NCI-H774 (cell line): ENCODE data around the gene COP1.
"Not testable (repeated sequence)": the region's sequence is repeated elsewhere in the genome, so short reads cannot be mapped to it uniquely, and the experiment has no call there.

Source experiments
- DNase-seq: peaks from one replicate; lab custom pipeline; 2025; lab: John Stamatoyannopoulos, UW

Gene COP1

DNA sequence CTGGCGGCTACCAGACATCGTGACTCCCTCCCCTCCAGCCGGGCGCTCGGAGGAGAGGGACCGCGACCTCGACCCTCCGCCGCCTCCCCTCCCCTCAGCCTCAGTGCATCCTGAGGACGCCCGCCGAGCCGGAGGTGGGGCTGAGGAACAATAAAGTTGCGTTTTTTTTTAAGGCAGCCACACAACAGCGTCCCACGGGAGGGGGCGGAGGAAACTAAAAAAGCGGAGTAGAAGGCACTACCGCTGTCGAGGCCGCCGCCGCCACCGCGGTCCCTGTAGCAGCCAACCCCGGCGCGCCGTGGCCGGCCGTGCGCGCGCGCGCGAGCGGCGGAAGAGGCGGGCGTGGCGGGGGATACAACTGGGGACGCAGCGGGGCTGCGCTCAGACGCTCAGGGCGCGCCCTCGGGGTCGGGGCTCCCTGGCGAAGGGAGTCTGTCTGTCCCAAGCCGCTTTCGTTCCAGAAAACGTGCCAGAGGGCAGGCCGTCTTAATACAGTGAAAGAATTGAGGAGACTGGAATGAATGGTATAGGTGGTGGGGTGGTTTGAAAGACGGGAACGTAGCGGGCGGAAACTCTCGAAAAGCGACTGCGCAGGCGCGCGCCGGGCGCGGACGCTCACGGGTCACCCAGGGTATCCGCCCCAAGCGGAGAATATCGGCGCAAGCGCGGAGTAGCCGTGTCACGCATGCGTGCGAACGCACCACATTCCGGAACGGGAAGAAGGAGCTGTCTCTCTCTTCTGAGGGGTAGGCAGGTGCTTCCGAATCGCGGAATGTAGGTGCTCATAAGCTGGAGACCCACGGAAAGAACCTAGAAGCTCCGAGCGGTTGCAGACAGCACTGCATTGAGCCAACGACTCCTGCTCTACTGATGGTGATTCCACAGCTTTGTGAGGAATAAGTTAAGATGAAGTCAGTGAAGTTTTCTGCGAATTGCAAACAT, at the start of gene COP1:
COP1 (minus strand) TSS at position 326 of the 942 bp plus-strand sequence; CDS start at position 18, 308 bp downstream.
- DNase-seq: peak; percentile 97

DNA sequence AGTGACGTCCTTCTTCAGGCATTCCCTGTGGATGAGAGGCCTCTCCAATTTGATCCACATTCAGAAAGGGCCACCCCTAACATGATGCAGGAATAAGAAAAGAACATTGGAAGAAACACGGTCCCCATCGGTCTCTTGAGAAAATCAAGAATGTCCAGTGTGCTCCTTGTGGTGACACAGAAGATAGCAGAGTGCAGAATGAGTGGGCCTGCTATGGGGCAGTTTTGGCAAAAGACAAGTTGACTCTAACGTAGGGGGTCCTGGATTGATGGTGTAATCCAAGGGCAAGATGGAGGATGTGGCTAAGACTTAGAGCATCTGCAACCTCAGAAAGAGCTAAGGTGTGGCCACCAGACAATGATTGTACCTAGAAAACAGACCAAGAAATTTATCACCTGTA, 45.1 kb upstream of the COP1 start:
- DNase-seq: no peak

DNA sequence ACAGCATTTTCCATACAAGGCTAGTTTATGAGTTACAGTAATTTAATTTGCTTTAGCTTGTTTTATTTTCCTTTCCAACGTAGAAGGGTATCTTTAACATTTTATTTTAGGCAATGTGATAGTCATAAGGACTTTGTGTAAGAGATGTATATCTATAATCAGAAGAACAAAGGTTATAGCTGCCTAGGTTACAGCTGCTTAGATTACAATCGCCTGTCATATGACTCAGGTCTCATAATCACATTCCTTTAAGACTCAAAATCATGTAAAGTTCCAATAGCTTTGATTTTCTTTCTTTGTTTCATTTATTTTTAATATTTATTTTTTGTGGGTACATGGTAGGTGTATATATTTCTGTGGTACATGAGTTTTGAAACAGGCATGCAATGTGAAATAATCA, 37.8 kb upstream of the COP1 start:
- no peak for DNase-seq

DNA sequence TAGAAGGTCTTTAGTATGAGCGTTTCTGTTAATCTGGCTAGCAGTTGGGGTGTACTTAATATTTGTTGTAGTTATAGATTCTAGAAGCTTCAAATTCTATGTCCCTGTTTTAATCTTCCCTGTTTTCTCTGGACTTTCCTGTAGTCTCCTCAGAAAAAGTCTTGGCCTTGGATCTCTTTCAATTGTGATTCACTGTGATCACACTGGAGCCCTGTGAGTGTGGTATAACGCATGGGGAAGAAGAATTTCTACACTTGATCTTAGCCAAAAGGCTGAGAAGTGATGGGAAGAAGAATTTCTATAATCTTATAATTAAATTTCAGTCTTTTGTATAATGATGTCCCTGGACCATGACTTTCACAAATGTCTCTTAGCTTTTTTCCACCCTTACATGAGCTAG, 36.7 kb upstream of the COP1 start:
- DNase-seq: no peak

DNA sequence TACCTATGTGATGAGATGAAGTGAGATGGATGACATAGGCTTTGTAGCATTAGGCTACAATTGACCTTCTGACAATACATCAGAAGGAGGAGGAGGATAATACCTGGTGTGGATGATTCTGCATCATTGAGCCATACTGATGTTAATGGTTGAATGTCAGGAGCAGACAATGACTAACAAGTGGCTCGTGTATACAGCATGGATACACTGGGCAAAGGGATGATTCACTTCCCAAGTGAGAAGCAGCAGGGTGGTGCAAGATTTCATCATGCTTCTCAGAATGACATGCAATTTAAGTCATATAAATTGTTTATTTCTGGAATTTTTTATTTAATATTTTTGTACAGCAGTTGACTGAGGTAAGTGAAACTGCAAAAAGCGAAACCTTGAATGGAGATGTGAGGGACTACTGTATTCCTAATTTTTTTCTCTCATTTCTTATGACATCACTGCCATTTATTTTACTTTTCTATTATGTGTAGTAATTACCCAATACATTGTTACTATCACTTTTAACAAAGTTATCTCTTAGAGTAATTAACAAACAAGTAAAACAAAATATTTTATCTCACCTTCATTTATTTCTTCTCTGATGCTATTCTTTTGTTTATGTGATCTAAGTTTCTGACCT, 34.4 kb upstream of the COP1 start:
- DNase-seq: no peak

DNA sequence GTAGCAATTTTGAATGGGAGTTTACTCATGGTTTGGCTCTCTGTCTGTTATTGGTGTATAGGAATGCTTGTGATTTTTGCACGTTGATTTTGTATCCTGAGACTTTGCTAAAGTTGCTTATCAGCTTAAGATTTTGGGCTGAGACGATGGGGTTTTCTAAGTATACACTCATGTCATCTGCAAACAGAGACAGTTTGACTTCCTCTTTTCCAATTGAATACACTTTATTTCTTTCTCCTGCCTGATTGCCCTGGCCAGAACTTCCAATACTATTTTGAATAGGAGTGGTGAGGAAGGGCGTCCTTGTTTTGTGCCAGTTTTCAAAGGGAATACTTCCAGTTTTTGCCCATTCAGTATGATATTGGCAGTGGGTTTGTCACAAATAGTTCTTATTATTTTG, 26.6 kb upstream of the COP1 start:
- DNase-seq: not testable (repeated sequence)

DNA sequence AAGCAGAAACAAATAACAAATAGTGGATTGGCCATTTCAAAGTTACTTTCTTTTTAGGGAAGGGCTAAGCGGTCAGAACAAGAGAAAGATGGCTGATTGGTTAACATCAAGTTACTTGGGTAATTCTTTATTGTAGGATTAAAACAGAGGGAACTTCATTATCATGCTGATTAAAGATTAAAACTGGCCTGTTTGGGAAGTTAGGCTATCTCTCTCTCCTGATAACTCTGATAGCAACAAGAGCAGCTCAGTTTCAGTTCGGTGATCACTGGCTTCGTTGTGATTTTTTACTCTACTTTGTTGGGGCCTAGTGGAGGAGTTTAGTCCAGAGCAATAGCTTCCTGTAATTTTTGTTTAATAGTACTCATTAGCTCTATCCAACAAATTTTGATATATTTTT, 20.5 kb upstream of the COP1 start:
- no peak for DNase-seq

DNA sequence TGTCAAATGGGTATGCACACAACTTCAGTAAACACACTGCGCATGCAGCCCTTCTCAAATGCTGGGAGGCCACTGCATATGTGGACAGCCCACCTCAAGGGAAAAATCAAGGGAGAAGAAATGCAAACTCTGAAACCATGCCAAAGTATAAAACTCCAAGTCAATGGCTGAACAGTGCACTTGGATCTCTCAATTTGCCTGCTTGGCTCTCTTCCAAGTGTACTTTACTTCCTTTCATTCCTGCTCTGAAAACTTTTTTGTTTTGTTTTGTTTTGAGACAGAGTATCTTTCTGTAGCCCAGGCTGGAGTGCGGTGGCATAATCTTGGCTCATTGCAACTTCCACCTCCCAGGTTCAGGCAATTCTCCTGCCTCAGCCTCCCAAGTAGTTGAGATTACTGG, 18.8 kb upstream of the COP1 start:
- DNase-seq: no peak

DNA sequence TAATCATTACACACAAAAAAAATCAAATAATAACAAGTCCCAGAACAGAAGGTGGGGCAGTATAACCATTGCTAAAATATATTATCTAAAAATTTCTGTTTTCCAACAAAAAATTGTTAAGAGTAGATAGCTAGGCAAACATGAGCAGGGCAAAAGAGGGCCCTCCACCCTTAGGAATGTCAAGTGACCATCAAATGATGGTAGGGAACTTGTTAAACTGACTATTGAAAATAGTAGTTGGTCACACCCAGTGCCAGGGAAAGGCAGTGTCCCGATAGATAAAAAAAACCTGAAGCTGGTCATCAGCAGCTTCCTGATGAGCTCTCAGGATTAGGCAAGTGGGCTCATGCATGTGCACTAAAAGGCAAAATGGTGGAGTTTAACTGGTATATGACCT, 18.4 kb upstream of the COP1 start:
- no peak for DNase-seq

DNA sequence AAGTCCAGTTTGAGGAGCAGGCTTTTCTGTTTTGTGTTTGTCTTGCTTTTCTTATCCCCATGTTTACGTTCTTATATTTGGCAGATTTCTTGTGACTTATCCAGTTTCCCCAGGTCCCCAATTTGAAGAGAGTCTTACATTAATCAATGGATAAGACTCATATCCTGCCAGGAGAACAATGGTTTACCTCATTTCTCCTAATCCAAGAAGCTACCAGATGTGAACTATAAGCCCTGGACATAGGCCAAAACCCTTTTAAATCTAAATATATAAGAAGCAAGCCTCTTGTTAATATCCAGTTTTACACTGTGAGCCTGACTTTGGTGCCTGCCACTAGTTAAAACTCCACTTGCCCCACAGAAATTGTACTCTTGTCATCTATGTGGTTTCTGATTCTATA, 15.1 kb upstream of the COP1 start:
- no peak for DNase-seq

DNA sequence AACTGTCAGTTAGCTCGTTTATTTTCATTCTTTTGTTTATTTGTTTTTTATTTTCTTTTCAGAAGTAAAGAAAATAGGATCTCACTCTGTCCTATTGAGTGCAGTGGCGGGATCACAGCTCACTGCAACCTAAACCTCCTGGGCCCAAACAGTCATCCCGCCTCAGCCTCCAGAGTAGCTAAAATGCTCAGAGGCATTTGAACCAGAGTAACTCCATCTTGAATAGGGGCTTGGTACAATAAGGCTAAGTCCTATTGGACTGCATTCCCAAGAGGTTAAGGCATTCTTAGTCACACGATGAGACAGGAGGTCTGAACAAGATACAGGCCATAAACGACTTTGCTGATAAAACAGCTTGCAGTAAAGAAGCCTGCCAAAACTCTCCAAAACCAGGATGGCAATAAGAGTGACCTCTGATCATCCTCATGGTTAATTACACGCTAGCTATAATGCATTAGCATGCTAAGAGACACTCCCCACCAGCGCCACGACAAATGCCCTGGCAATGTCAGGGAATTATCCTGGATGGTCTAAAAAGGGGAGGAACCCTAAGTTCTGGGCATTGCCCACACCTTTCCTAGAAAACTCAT, 13.1 kb upstream of the COP1 start:
- DNase-seq: no peak

DNA sequence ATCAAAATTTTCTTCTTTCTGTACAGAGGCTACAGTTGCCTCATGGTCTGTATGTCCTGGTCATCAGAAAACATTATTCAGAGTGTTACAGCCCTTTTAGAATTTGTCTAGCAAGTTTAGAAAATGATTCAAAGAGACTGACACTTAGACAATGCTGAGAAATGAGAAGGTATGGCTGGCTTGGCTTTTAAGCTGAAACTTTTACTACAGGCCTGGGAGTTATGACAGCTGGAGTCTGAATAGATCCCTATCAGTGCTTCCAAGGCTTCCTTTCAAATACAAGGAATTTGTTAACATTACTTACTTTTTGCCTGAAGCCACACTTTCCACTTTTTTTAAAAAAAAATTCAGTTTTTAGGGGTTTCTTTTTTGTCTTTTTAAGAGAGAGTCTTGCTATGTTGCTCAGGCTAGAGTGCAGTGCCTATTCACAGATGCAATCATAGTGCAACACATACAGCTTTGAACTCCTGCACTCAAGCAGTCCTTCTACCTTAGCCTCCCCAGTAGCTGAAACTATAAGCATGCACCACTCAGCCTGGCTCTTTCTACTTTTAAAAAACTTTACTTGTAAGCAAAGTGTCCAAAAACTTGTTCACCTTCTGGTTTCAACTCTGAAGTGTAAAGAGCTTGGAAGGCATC, 10.5 kb upstream of the COP1 start:
- no peak for DNase-seq

DNA sequence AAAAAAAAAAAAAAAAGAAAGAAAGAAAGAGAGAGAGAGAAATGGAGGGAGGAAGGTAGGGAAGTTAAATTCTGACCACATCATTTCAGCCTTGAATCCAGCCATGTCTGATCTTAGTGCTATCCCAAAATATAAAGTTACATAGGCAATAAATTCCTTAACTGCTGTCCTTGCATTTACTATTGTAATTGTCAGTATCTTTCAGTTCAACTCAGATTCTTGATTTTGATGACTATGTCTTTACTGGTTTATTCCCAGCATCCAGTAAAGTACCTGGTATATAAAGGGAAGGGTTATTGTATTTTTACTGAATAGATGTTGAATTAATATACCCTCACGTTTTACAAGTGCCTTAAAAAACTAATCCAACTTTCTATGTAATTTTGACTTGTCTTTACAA, 8.9 kb upstream of the COP1 start:
- DNase-seq: no peak

DNA sequence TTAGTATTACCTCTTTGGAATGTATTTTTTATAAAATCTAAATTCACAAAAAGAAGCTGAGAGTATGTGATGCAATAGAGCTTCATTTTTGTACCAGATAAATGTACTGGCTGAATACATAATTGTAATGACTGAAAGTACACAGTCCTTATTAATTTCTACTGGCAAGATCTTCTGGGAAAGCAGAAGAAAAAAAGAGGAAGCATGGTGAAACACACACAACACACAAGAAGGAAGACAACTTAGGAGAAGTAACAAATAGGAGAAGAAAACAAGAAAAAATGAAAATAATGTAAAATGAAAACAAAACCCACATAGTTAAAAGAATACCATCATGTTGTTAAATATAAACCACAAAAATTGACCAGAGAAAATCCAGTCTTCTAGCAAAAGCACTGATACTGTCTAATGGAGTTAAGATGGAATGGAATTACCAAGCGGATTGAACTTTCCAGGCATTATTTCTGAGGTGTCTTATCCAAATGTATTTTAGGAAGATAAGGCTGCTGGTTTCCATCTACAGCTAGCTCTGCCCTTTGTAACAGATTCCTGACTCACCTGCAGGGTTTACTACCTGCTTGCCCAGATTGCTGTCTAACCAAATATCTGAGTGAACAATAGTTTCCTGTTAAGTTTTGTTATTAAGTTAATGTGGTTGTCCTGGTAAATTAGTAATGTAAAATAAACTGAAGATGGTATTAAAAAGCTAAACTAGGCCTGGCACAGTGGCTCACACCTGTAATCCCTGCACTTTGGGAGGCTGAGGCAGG, 4.5 kb upstream of the COP1 start:
- no peak for DNase-seq

DNA sequence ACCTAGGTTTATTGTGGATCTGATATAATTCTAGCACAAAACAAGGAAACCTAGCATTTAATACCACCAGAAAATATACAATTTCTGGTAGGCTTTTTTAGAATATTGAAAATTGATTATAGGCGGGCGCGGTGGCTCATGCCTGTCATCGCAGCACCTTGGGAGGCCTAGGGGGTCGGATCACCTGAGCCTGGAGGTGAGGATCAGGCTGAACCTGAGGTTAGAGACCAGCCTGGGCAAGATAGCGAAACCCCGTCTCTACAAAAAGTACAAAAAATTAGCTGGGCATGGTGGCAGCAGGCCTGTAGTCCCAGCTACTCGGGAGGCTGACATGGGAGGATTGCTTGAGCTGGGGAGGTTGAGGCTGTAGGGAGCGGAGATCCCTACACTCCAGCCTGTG, 948 bp upstream of the COP1 start:
- no peak for DNase-seq

DNA sequence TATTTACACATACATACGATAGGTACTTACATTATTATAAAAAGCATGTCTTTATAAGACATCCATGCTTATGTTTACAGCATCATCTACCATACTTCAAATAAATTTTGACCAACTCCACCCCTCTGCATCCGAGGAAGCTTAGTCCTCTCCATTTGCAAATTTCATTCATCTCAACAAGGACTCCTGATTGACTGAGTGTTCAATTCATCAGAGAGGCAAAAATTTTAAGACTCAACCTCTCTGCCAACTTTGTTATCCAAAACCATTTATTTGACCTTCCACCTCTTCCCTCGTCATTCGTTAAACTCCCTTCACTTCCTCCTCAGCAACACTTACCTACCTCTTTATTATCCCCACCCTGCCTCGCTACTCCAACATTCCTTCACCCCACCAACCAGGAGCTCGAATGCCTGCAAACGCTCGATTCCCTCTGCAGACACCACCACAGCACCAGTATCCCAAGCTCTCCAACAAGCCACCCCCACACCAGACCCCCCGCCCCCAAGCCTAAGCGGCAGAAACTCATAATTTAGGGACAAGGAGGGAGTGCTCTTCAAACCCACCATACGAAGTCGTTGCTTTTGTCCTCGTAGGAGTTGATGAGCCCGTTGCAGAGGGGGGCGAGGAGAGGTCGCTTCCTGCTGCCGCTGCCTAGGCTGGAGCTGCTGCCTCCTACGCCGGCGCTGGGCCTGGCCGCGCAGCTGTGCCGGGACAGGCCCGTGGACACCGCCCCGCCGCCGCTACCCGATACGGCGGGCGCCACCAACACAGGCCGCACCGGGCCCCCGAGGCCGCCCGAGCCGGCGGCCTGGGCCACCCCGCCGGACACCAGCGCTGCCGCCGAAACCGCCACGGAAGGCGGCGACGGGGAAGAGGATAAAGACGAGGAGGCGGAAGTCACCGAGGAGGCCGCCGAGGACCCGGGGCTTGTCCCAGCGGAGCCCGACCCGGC, 803 bp downstream of the COP1 start:
- DNase-seq: peak; percentile 15

DNA sequence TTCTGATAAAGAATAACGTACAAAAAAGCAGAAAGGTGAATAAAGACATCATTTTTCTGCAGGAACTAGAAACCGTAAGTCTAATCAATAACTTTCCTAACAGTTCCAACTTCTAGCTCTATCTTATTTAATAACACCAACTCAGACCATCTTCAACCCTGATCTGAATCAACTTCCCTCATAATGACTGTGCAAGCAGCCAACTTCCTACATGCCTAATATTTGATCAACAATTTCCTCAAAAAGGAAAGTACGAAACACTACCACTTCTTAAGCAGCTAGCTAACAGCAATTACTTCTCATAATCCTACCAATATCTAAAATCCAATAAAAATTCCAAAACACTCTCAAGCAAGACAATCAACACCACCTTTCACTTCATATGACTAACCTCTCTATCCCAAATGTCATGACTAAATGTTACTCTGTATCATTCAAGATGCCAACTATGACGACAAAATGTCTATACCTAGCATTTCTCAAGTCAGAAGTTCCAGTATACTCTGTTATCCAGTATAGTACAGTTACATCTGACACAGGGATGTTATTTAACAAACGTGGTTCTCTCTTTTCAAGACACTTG, 1.7 kb downstream of the COP1 start:
- no peak for DNase-seq

DNA sequence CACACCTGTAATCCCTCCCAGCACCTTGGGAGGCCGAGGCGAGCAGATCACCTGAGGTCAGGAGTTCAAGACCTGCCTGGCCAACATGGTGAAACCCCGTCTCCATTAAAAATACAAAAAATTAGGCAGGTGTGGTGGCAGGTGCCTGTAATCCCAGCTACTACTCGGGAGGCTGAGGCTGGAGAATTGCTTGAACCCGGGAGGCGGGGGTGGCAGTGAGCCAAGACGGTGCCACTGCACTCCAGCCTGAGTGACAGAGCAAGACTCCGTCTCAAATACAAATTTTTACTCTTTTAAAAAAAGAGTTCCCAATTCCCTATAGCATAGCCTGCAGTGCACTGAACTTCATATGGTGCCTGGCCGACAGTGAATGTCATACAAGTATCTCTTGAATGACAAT, 2.4 kb downstream of the COP1 start:
- not testable (repeated sequence) for DNase-seq

DNA sequence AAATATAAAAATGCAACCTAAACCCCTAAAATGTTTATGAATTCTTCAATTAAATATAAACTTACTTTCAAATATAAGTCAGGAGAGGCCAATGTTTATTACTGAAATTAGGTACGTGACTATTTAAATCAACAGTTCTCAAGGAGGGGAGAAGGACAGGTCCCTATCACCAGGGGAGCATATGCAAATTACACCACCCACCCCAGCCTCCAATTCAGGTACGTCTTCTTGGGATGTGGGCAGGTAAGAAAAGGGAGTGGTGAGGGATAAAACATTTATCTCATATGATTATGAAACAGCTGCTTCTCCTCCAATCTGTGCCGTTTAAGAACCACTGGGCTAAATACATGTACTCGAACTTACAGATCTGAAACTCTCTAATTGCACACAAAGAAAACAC, 3.4 kb downstream of the COP1 start:
- no peak for DNase-seq

DNA sequence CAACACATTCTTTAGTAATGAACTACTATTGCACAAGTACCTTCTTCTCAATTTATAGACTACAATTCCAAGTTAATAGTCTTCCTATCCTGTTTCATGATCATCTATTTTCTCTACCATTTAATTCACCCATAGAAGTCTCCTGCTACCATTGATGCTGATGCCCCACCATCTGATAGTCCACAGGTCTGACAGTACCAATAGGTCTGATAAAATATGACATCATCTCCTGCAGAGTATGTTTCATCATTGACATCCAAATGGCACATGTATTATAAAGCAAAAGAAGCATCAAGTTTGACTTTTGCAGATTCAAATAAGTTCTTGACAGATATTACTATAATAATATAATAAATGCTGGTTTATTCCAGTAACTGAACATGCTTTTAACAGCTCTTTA, 5.5 kb downstream of the COP1 start:
- no peak for DNase-seq
